Measurements from ENCODE around the gene SEMA7A.

Gene SEMA7A

DNA sequence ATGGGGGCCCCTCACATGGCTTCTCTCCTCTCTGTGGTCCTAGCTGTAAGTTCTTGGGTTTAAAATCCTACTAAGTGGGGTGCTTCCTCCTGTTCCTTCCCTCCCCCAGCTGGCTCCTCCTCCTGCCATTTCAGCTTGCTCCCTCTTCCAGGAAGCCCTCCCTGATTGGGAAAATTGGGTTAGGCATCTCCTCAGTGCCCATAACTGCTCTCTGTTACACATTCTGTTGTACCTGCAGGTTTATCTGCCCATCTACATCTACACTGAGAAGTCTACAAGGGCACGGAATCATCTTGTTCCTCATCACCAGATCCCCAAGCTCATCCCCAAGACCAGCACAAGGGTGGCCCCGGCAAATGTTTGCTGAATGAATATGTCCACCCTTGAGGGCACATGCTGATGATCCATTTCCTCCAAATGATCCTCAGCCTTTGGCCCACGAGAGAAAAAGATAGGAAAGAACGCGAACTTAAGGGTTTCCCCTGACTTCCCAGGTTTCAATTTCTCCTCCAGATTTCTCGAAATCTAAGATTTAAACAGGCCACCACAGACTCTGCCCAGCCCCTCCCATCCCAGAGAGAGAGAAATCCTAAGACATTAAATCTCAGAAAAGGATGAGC is 3.9 kb downstream of the SEMA7A start:
- DNase-seq, result no peak

- no peak for DNase-seq
These were observed 4.6 kb downstream of the SEMA7A start for GRCh38 chr15:74428970-74429780.

DNA sequence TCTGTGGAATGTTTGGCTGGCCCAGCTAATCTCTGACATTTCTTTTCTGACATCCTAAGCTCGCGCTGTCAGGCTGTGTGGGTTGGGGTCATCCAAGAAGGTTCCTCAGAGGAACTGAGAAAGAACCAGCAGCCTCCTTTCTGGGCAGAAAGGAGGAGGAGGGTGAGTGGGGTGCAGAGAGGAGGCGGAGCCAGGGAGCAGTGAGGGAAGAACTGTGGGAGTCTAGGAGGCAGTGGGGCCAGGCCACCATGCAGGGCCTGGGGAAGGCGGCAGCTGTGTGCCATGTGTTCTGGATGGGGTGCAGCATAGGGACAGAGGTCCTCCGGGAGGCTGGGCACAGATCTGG is 5.3 kb downstream of the SEMA7A start:
- DNase-seq, result no peak

DNA sequence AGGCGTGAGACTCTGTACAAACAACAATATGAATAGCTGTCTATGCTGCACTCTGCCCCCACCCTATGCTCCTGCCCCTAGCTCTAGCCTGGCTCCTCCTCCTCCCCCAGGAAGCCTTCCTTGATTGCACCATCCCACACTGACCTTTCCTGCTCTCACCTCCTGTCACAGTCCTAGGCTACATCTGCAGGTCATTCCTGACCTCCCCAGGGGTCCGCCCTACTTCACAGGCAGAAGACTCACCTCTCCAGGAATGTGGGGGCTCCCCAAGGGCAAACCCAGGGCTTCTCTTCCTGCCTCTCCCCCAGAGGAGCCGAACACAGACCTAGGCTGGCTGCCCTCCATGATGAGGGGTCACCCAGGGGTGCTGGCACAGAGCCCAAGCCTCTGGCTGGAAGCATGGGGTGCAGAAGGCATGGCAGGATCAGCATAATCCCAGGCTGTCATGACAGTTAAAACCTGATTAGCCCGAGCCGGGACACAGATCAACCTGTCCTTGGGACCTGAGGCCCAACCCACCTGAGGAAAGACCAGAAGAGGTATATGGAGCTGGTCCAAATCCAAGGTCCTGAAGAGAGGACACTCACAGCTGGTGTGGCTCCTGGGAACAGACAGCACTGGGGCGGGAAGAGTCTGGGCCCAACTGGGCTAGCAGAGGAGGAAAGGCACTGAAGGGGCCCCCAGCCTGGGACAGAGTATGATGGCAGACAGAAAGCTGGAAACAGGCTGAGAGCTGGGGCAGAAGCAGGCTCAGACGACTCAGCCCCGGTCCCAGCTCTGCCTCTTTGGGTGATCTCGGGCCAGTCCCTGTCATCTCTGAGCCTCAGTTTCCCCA is 5.9 kb downstream of the SEMA7A start:
- no peak for DNase-seq

GRCh38 chr15:74426404-74427281 is 7.1 kb downstream of the SEMA7A start:
- DNase-seq, result no peak

- DNase-seq, result no peak
These were observed 8.1 kb downstream of the SEMA7A start for GRCh38 chr15:74425630-74426029.

- DNase-seq, result no peak
These were observed 8.7 kb downstream of the SEMA7A start for GRCh38 chr15:74424901-74425528.

GRCh38 chr15:74423431-74424257 is 10.1 kb downstream of the SEMA7A start:
- no peak for DNase-seq

DNA sequence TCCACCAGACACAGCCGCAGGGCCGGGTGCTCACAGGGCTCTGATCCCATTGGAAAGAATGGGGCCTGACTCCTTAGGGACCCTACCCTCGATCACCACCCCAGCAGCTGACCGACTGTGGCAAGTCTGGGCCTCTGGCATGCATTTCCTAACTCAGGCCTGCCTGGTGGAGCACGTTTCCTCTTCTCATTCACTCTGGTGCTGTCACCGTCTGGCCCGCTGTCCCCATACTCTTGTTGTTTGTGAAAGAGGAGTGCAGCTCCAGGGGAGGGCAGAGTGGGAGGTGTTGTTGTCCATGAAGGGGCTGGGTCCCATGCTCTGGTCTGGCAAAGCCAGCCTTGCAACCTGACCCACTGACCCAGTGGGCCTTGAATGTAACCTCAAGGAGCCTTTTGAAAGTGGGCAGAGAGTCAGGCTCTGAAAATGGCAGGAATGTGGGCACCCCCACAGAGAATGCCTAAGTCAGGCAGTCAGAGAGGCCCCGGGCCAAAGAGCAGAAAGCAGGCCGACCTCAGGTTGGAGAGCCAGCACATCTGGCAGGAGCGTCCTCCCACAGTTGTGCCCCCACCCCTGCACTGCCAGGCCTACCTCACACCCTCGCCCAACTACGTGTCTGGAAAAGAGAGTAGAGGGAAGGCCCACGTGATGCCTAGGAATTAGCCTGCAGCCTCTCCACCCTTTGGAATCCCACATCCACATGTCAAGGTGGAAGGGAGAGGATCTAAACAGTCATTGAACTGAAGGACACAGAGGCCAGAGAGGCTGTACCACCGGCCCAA is 10.9 kb downstream of the SEMA7A start:
- DNase-seq, result no peak

- DNase-seq, result no peak
These were observed 11.5 kb downstream of the SEMA7A start for GRCh38 chr15:74422265-74422651.

GRCh38 chr15:74421302-74422245 is 12.2 kb downstream of the SEMA7A start:
- DNase-seq, result no peak

GRCh38 chr15:74420193-74420905 is 13.4 kb downstream of the SEMA7A start:
- no peak for DNase-seq

GRCh38 chr15:74419432-74419831 is 14.3 kb downstream of the SEMA7A start:
- no peak for DNase-seq

- no peak for DNase-seq
These were observed 15.0 kb downstream of the SEMA7A start for GRCh38 chr15:74418575-74419338.

DNA sequence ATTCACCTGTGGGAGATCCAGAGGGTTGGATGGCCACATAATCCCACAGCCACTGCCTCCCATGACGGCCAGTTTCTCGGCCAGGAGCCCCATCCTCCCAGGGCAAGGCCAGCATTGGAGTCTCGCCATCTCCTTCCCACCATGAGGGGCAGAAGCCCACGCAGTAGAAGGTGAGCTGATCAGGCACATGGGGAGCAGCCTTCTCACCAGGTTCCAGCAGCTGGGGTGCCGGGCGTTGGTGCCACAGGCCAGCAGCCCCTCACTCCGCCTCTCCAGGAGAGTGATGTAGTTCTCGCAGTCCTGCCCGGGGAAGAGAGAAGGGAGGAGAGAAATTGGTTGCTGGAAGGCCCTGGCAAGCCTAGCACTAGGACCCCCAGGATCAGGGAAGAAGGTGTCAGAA is 16.1 kb downstream of the SEMA7A start:
- DNase-seq, result no peak

DNA sequence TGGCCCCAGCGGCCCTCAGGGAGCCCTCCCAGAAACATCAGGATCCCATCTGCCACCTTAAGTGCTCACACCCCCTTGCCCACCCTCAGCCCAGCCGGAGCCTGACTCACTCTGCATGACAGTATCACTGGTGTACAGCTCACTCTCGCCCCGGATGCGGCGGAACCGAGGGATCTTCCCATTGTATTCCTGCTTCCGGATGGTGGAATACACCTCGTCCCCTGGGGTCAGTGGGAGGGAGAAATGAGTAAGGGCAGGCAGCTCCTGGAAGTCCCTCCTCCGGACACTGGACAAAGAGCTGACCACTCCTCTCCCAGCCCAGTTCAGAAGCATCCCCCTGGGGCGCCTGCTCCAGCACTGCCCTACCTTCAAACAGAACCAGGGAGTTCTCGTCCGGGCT is 16.5 kb downstream of the SEMA7A start:
- no peak for DNase-seq

DNA sequence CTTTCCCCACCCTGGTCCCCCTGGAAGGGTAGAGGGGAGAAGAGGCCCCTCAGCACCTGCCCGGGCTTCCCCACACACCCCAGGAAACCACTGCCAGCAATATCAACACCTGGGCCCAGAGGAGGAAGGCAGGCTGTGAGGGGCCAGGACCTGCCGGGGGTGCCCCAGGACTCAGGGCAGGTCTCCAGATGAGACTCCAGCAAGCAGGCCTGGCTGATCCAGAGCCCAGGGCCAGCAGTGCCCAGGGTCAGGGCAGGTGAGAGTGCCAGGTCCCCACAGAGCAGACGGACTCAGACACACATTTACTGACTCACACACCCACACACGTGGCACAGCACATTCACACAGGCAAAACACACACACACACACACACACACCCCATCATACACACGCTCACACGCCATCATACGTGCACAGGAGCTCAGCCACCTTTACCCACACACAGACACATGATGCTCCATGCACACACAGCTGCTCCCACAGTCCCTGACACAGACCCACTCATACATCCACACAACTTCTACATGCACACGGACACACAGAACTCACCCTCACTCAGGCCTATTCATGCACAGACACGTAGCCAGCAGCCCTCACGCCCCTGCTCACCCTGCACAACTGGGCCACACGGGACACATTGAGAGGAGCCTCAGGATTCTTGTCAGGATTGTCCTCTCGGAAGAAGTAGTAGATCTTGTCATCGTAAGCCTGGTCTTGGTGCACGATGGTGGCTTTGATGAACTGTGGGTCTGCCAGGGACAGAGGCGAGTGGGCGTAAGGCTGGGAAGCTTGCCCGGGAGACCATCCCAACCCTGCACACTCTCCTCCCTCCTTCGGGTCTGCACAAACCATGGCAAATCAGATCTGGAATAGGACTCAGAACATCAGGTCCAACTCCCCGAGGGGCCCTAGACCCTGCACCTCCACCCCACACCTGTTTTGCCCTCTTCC is 17.5 kb downstream of the SEMA7A start:
- DNase-seq, result no peak
